ENCODE results near the gene RFX7. TPM values are rescaled to one million over a fixed set of nuclear protein-coding genes. Genes with fewer than 3 reads are reported as not detected.

The RFX7 gene
- total RNA-seq, 1 donor from 2014 or later = 3.2 TPM

- no peak overlapping the region for H3K4me3 ChIP-seq (ENCODE audit: low read depth, low read length)
- no peaks in the 10 kb centered on the region for H3K27me3 ChIP-seq (ENCODE audit: control insufficient read depth, insufficient read depth, low read length)
- no peak for DNase-seq (ENCODE audit: low read depth)
- TF ChIP-seq CTCF (IDR thresholded peaks at IDR 0.05; ENCODE audit: insufficient read depth, low read length, severe bottlenecking) = no peak
- no peak for FAIRE-seq
- H3K36me3 ChIP-seq (ENCODE audit: control insufficient read depth, insufficient read depth, low read length) = no peaks in the 10 kb centered on the region
Measured at GRCh38 chr15:56215769-56216168, 27.9 kb downstream of the RFX7 start.

GRCh38 chr15:56211960-56212550 is 31.6 kb downstream of the RFX7 start:
- FAIRE-seq (no peak), DNase-seq (ENCODE audit: low read depth) (no peak)
- TF ChIP-seq CTCF (IDR thresholded peaks at IDR 0.05; ENCODE audit: insufficient read depth, low read length, severe bottlenecking) = no peak
- no peaks in the 10 kb centered on the region for H3K36me3 ChIP-seq (ENCODE audit: control insufficient read depth, insufficient read depth, low read length)
- H3K27me3 ChIP-seq (ENCODE audit: control insufficient read depth, insufficient read depth, low read length) = no peaks in the 10 kb centered on the region
- H3K4me3 ChIP-seq (ENCODE audit: low read depth, low read length) = no peak overlapping the region

- H3K36me3 ChIP-seq (ENCODE audit: control insufficient read depth, insufficient read depth, low read length) = no peaks in the 10 kb centered on the region
- TF ChIP-seq CTCF (IDR thresholded peaks at IDR 0.05; ENCODE audit: insufficient read depth, low read length, severe bottlenecking) = no peak
- no peak for DNase-seq (ENCODE audit: low read depth)
- no peaks in the 10 kb centered on the region for H3K27me3 ChIP-seq (ENCODE audit: control insufficient read depth, insufficient read depth, low read length)
- FAIRE-seq = no peak
- no peak overlapping the region for H3K4me3 ChIP-seq (ENCODE audit: low read depth, low read length)
Measured at GRCh38 chr15:56211064-56211463, 32.6 kb downstream of the RFX7 start.

- DNase-seq (ENCODE audit: low read depth) = no peak
- Histone ChIP-seq H3K4me3 (ENCODE audit: low read depth, low read length) (no peak overlapping the region), H3K36me3 (ENCODE audit: control insufficient read depth, insufficient read depth, low read length) (no peaks in the 10 kb centered on the region), H3K27me3 (ENCODE audit: control insufficient read depth, insufficient read depth, low read length) (no peaks in the 10 kb centered on the region)
- no peak for FAIRE-seq
- no peak for TF ChIP-seq CTCF (IDR thresholded peaks at IDR 0.05; ENCODE audit: insufficient read depth, low read length, severe bottlenecking)
Measured at GRCh38 chr15:56208641-56209155, 35.0 kb downstream of the RFX7 start.

GRCh38 chr15:56208185-56208584 is 35.5 kb downstream of the RFX7 start:
- DNase-seq (ENCODE audit: low read depth) (no peak), FAIRE-seq (no peak)
- no peak overlapping the region for H3K4me3 ChIP-seq (ENCODE audit: low read depth, low read length)
- no peak for TF ChIP-seq CTCF (IDR thresholded peaks at IDR 0.05; ENCODE audit: insufficient read depth, low read length, severe bottlenecking)
- H3K27me3 ChIP-seq (ENCODE audit: control insufficient read depth, insufficient read depth, low read length) = no peaks in the 10 kb centered on the region
- no peaks in the 10 kb centered on the region for H3K36me3 ChIP-seq (ENCODE audit: control insufficient read depth, insufficient read depth, low read length)

- H3K4me3 ChIP-seq (ENCODE audit: low read depth, low read length) = no peak overlapping the region
- H3K27me3 ChIP-seq (ENCODE audit: control insufficient read depth, insufficient read depth, low read length) = no peaks in the 10 kb centered on the region
- H3K36me3 ChIP-seq (ENCODE audit: control insufficient read depth, insufficient read depth, low read length) = no peaks in the 10 kb centered on the region
- FAIRE-seq = no peak
- no peak for DNase-seq (ENCODE audit: low read depth)
- no peak for TF ChIP-seq CTCF (IDR thresholded peaks at IDR 0.05; ENCODE audit: insufficient read depth, low read length, severe bottlenecking)
Measured at GRCh38 chr15:56207711-56208110, 36.0 kb downstream of the RFX7 start.

Data from bronchial epithelial cell (primary cell).